Fibroblast of the aortic adventitia (primary cell): ENCODE results near the gene PRPH. TPM values are rescaled to one million over a fixed set of nuclear protein-coding genes. Genes with fewer than 3 reads are reported as not detected.
"Not testable (repeated sequence)": the region's sequence is repeated elsewhere in the genome, so short reads cannot be mapped to it uniquely, and the experiment has no call there.

Source experiments
- DNase-seq: peaks from one replicate; pipeline ENCODE4 v3.0.0-alpha.2; 2010; ENCODE audit warnings: low read depth
- H3K4me3 ChIP-seq: 2 replicates; pipeline ENCODE4 v1.5.1; 2011; ENCODE audit warnings: low read depth, mild to moderate bottlenecking, control low read depth, low read length, moderate library complexity
- total RNA-seq: library from RNA; depleted of rRNA; stranded (reverse); fragments of >200 nt; gene quantifications from 2 replicates; pipeline ENCODE4 v1.2.3, GENCODE V29; 2012; ENCODE audit warnings: low replicate concordance
- TF ChIP-seq, protein P1 (sequence below): IDR thresholded peaks from 2 replicates; pipeline ENCODE4 v1.5.1; 2011; ENCODE audit warnings: mild to moderate bottlenecking, low read length, control low read depth, inconsistent platforms; ENCODE audit not compliant: insufficient read depth

Gene PRPH
- 0.18 and 0.33 TPM in 2 replicates for total RNA-seq

DNA sequence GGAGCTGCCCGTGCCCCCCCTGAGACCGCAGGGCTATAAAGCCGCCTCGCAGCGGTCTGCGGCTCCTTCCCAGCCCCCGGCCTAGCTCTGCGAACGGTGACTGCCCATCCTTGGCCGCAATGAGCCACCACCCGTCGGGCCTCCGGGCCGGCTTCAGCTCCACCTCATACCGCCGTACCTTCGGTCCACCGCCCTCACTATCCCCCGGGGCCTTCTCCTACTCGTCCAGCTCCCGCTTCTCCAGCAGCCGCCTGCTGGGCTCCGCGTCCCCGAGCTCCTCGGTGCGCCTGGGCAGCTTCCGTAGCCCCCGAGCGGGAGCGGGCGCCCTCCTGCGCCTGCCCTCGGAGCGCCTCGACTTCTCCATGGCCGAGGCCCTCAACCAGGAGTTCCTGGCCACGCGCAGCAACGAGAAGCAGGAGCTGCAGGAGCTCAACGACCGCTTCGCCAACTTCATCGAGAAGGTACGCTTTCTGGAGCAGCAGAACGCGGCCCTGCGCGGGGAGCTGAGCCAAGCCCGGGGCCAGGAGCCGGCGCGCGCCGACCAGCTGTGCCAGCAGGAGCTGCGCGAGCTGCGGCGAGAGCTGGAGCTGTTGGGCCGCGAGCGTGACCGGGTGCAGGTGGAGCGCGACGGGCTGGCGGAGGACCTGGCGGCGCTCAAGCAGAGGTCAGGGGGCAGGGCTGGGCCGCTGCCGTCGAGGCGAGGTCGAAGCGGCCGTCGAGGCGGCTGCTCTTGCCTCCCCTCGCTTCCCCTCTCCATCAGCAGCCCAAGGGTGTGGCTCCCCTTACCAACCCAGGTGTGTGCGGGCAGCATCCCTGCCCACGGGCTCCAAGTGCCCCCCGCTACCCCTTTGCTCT lies at the start of gene PRPH:
TSS of gene PRPH (plus strand) at position 66 of the 855 bp plus-strand sequence. CDS start at position 120, 54 bp downstream.
- no peak for DNase-seq

DNA sequence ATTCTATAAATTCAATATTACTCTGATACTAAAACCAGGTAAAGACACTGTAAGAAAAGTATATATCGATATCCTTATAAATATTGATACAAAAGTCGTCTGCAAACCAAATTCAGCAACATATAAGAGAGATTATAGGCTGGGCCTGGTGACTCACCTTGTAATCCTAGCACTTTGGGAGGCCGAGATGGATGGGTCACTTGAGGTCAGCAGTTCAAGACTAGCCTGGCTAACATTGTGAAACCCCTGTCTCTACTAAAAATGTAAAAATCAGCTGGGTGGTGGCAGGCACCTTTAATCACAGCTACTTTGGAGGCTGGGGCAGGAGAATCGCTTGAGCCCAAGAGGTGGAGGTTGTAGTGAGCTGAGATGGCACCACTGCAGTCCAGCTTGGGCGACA lies 43.6 kb upstream of the PRPH start:
- DNase-seq = no peak
- TF ChIP-seq, protein P1, sequence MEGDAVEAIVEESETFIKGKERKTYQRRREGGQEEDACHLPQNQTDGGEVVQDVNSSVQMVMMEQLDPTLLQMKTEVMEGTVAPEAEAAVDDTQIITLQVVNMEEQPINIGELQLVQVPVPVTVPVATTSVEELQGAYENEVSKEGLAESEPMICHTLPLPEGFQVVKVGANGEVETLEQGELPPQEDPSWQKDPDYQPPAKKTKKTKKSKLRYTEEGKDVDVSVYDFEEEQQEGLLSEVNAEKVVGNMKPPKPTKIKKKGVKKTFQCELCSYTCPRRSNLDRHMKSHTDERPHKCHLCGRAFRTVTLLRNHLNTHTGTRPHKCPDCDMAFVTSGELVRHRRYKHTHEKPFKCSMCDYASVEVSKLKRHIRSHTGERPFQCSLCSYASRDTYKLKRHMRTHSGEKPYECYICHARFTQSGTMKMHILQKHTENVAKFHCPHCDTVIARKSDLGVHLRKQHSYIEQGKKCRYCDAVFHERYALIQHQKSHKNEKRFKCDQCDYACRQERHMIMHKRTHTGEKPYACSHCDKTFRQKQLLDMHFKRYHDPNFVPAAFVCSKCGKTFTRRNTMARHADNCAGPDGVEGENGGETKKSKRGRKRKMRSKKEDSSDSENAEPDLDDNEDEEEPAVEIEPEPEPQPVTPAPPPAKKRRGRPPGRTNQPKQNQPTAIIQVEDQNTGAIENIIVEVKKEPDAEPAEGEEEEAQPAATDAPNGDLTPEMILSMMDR = no peak
- no peak overlapping the region for H3K4me3 ChIP-seq

More for the DNA sequence above, at the start of gene PRPH:
- TF ChIP-seq, protein P1 = no peak
- no peak within 1 kb of the TSS for H3K4me3 ChIP-seq

DNA sequence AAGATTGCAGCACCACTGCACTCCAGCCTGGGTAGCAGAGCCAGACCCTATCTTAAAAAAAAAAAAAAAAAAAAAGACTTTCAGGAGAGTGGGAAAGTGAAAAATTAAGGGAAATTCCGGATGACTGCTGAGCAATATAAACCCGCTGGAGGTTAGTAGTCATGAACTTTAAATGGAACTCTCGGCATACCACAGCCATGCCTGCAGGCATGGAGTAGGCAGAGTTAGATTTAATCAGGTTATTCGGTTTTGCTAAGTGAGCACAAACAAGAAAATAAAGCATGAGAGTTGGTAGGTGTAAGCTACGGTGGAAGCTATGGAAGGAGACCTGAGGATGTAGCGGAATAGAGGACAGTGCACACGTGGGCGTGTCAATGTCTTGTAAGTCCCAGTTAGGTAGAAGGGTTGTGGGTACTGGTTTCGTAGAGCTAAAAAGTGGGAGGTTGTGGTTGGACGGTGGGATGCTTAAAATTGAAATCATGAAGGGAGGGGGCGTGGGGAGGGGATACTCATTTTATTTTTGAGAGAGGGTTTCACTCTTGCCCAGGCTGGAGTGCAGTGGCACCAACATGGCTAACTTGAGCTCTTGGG lies 41.8 kb upstream of the PRPH start:
- H3K4me3 ChIP-seq = no peak overlapping the region
- TF ChIP-seq, protein P1 = no peak
- no peak for DNase-seq

DNA sequence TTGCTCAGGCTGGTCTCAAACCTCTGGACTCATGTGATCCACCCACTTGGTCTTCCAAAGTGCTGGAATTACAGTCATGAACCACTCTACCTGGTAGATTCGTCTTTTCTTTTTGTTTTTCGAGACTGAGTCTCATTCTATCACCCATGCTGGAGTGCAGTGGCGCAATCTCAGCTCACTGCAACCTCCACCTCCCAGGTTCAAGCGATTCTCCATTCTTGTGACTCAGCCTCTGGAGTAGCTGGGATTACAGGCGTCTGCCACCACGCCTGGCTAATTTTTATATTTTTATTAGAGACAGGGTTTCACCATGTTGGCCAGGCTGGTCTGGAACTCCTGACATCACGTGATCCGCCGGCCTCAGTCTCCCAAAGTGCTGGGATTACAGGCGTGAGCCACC lies 39.5 kb upstream of the PRPH start:
- H3K4me3 ChIP-seq, DNase-seq: not testable (repeated sequence)

DNA sequence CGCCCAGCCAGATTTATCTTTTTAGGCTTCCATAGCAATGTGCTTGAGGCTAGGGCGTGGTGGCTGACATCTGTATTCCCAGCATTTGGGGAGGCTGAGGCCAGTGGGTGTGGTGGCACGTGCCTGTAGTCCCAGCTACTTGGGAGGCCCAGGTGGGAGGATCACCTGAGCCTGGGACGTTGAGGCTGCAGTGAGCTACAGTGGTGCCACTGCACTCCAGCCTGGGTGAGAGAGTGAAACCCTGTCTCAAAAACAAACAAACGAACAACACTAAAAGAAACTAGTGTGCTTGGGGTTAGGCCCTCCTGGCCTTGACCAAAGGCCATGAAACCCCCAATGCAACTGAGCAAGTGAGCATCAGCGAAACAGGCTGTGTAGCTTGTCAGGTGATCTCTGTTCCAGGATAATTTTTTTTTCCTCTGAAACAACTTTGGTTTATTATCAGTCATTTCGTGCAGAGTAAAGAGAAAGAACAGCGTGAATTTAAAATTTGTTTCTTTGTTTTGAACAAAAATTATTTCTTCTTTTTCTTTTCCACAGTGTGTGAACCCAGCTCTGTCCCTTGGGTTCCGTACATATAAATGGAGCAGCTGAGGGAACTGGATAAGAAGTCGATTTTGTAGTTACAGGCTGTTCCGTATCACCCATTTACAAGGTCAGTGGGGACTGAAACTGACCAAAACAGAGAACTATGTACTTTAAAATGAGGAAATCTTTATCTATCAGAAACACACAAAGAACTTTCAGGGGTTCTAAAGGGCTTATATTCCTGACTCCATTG lies 38.9 kb upstream of the PRPH start:
- TF ChIP-seq, protein P1 = no peak
- H3K4me3 ChIP-seq = no peak overlapping the region
- no peak for DNase-seq

DNA sequence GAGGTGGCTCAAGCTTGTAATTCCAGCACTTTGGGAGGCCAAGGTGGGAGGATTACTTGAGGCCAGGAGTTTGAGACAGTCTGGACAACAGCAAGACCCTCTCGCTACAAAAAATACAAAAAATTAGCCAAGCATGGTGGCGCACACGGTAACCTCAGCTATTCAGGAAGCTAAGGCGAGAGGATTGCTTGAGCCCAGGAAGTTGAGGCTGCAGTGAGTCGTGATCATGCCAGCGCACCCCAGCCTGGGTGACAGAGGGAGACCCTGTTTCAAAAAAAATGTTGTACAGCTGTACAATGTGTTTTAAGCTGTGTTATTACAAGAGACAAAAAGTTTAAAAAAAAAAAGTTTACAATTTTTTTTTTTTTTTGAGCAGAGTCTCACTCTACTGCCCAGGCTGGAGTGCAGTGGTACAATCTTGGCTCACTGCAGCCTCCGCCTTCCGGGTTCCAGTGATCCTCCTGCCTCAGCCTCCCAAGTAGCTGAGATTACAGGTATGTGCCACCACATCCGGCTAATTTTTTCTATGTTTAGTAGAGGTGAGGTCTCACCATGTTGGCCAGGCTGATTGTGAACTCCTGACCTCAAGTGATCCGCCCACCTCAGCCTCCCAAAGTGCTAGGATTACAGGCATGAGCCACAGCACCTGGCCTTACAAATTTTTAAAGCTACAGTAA lies 37.3 kb upstream of the PRPH start:
- H3K4me3 ChIP-seq, DNase-seq: not testable (repeated sequence)

DNA sequence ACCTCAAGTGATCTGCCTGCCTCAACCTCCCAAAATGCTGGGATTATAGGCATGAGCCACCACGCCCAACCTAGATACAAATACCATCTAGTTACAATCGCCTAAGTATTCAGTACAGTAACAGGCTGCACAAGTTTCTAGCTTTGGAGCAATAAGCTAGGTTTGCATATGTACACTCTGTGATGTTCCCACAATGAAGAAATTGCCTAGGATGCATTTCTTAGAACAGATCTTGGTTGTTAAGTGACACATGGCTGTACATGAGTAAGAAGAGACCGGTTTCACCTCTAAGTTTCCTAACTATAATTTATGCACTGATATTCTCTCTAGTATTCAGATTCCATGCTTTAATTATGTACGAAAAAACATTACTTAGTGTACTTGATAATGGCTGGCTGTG lies 35.5 kb upstream of the PRPH start:
- no peak for DNase-seq
- H3K4me3 ChIP-seq = no peak overlapping the region
- TF ChIP-seq, protein P1 = no peak
